ENCODE results near the gene PGAP3.
A peak's percentile ranks its signal among the peaks of the same experiment; 100 is the strongest.
"Not testable (repeated sequence)": the region's sequence is repeated elsewhere in the genome, so short reads cannot be mapped to it uniquely, and the experiment has no call there.

PGAP3 gene
- total RNA-seq: 24.0 to 34.1 reads per million in 2 donors

- DNase-seq: peak; percentile 54 to 88 (median 72)
Observed at GRCh38 chr17:39687546-39688474, at the start of gene PGAP3. Gene PGAP3 (minus strand): TSS chr17:39688057. CDS start chr17:39688014, 43 bp downstream.

GRCh38 chr17:39737206-39737759 lies 49.4 kb upstream of the PGAP3 start:
- DNase-seq: no peak

- DNase-seq: no peak
Observed at GRCh38 chr17:39736319-39737165, 48.7 kb upstream of the PGAP3 start.

- no peak for DNase-seq
Observed at GRCh38 chr17:39735882-39736281, 48.0 kb upstream of the PGAP3 start.

GRCh38 chr17:39732586-39732985 lies 44.7 kb upstream of the PGAP3 start:
- no peak for DNase-seq

- peak; percentile 86 to 94 (median 90) for DNase-seq
Observed at GRCh38 chr17:39730095-39730921, 42.5 kb upstream of the PGAP3 start, which contains the start of gene MIEN1. Gene MIEN1 (minus strand): TSS chr17:39730532. CDS start chr17:39730495, 37 bp downstream.

GRCh38 chr17:39729280-39729851 lies 41.5 kb upstream of the PGAP3 start:
- DNase-seq: no peak

- DNase-seq: no peak
Observed at GRCh38 chr17:39727556-39727955, 39.7 kb upstream of the PGAP3 start.

- DNase-seq: no peak
Observed at GRCh38 chr17:39726617-39727016, 38.8 kb upstream of the PGAP3 start.

GRCh38 chr17:39725923-39726322 lies 38.1 kb upstream of the PGAP3 start:
- DNase-seq: not testable (repeated sequence)

GRCh38 chr17:39724731-39725130 lies 36.9 kb upstream of the PGAP3 start:
- DNase-seq: no peak

- DNase-seq: no peak
Observed at GRCh38 chr17:39722965-39723848, 35.4 kb upstream of the PGAP3 start.

- no peak for DNase-seq
Observed at GRCh38 chr17:39722104-39722503, 34.2 kb upstream of the PGAP3 start.

GRCh38 chr17:39719563-39720355 lies 31.9 kb upstream of the PGAP3 start:
- no peak for DNase-seq

- no peak for DNase-seq
Observed at GRCh38 chr17:39717660-39718059, 29.8 kb upstream of the PGAP3 start.

- no peak for DNase-seq
Observed at GRCh38 chr17:39716879-39717536, 29.2 kb upstream of the PGAP3 start.

- no peak for DNase-seq
Observed at GRCh38 chr17:39716073-39716818, 28.4 kb upstream of the PGAP3 start.

GRCh38 chr17:39715375-39716072 lies 27.7 kb upstream of the PGAP3 start:
- no peak for DNase-seq

Measured in T-helper 2 cell (primary cell).